Gastrocnemius medialis (tissue), 4 donors: ENCODE results near the gene GRIN2C.

Experiments used
- CTCF ChIP-seq, 5 experiments: fragments of 450-650 bp in 3 of 5; fragments of 200-600 bp in 2 of 5; sonication (generic) in 2 of 5; IDR thresholded peaks in 4 of 5; conservative IDR thresholded peaks in 1 of 5; 1 replicate in 4 of 5; 2 replicates in 1 of 5; pipeline ENCODE4 v1.5.1; 2016 to 2019; ENCODE audit warnings: antibody characterized with exemption in 5 of 5, mild to moderate bottlenecking in 3 of 5, moderate library complexity in 3 of 5
- POLR2A ChIP-seq, 2 donors: fragments of 450-650 bp; IDR thresholded peaks; one replicate each; pipeline ENCODE4 v1.6.1; 2017; ENCODE audit warnings: antibody characterized with exemption in 2 of 2, mild to moderate bottlenecking in 2 of 2, moderate library complexity in 2 of 2

- TF ChIP-seq CTCF (IDR thresholded peaks at IDR 0.05 in 4 of 5, conservative IDR thresholded peaks at IDR 0.05 in 1 of 5) (no peak), POLR2A (IDR thresholded peaks at IDR 0.05) (no peak)
Observed at GRCh38 chr17:74795327-74796020, 64.2 kb downstream of the GRIN2C start.
